ENCODE measurements around the gene LMAN2L.
"Not testable (repeated sequence)": the region's sequence is repeated elsewhere in the genome, so short reads cannot be mapped to it uniquely, and the experiment has no call there.

The LMAN2L gene

DNA sequence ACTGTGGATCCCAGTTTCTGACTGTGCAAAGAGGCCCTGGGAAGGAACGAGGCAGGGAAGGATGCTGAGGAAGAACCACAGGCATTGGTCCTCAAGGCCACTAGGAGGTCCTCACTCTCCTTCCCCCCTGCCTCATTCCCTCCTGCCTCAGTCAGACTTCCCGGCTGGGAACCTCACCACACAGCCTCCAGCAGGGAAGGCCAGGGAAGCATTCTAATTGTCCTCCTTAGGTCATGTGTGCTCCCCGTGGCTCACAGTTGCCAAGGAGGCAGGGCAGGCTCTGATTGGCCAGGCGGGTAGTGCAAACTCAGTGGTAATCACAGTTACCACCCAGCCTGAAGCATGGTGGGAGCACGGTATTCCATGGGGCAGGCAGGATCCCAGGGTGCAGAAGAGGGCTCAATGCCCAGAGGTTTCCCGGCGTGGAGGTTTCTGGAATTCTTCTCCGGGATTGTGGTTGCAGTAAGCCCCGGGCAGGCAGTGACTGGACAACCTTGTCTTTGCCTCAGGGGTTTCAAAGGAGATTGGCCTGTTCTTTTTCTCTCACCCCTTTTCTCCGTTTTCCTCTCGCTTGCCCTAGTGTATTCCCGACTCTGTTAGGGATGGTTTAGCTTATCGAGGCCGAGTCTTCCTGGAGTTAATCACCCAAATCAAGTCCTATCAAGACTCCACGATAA lies 70.2 kb downstream of the LMAN2L start:
- H3K4me3 ChIP-seq (ENCODE audit: low read length in 2 of 2), result no peak overlapping the region
- H3K27me3 ChIP-seq (ENCODE audit: control insufficient read depth in 2 of 2, insufficient read depth in 2 of 2, low read length in 2 of 2), result no peaks in the 10 kb centered on the region
- H3K36me3 ChIP-seq (ENCODE audit: control insufficient read depth in 2 of 2, insufficient read depth in 2 of 2, low read length in 2 of 2), result no peaks in the 10 kb centered on the region
- H3K4me1 ChIP-seq (ENCODE audit: control insufficient read depth in 2 of 2, insufficient read depth in 2 of 2, low read length in 2 of 2), result no peaks in the 10 kb centered on the region
- no peak overlapping the region for H3K9ac ChIP-seq (ENCODE audit: low read depth in 1 of 2, low read length in 2 of 2)
- no peaks in the 10 kb centered on the region for H3K9me3 ChIP-seq (ENCODE audit: control insufficient read depth in 2 of 2, low read length in 2 of 2)
- no peak overlapping the region for H3K27ac ChIP-seq (ENCODE audit: low read depth in 2 of 2, low read length in 2 of 2)

- Histone ChIP-seq H3K9ac (ENCODE audit: low read depth in 1 of 2, low read length in 2 of 2) (no peak overlapping the region), H3K4me1 (ENCODE audit: control insufficient read depth in 2 of 2, insufficient read depth in 2 of 2, low read length in 2 of 2) (no peaks in the 10 kb centered on the region), H3K4me3 (ENCODE audit: low read length in 2 of 2) (no peak overlapping the region), H3K9me3 (ENCODE audit: control insufficient read depth in 2 of 2, low read length in 2 of 2) (no peaks in the 10 kb centered on the region), H3K27me3 (ENCODE audit: control insufficient read depth in 2 of 2, insufficient read depth in 2 of 2, low read length in 2 of 2) (no peaks in the 10 kb centered on the region), H3K27ac (ENCODE audit: low read depth in 2 of 2, low read length in 2 of 2) (no peak overlapping the region), H3K36me3 (ENCODE audit: control insufficient read depth in 2 of 2, insufficient read depth in 2 of 2, low read length in 2 of 2) (no peaks in the 10 kb centered on the region)
Observed at GRCh38 chr2:96668771-96669170, 71.1 kb downstream of the LMAN2L start.

DNA sequence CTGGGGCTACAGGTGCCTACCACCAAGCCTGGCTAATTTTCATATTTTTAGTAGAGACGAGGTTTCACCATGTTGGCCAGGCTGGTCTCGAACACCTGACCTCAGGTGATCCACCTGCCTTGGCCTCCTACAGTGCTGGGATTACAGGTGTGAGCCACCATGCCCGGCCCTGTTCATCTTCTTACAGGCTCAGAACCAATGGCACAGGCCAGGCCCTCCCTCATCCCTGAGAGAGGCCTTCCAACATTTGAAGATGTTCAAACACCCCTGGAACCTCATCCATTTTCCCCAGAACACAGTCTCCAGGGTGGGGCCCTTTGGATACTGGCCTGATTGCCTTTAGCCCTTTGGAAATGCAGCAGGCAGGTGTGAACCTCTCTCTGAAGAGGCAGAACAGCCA lies 74.1 kb downstream of the LMAN2L start:
- H3K9ac ChIP-seq (ENCODE audit: low read depth in 1 of 2, low read length in 2 of 2); H3K4me1 ChIP-seq (ENCODE audit: control insufficient read depth in 2 of 2, insufficient read depth in 2 of 2, low read length in 2 of 2); H3K27ac ChIP-seq (ENCODE audit: low read depth in 2 of 2, low read length in 2 of 2); H3K36me3 ChIP-seq (ENCODE audit: control insufficient read depth in 2 of 2, insufficient read depth in 2 of 2, low read length in 2 of 2); H3K4me3 ChIP-seq (ENCODE audit: low read length in 2 of 2); H3K9me3 ChIP-seq (ENCODE audit: control insufficient read depth in 2 of 2, low read length in 2 of 2); H3K27me3 ChIP-seq (ENCODE audit: control insufficient read depth in 2 of 2, insufficient read depth in 2 of 2, low read length in 2 of 2): not testable (repeated sequence)

GRCh38 chr2:96665083-96665569 lies 74.7 kb downstream of the LMAN2L start:
- Histone ChIP-seq H3K27me3 (ENCODE audit: control insufficient read depth in 2 of 2, insufficient read depth in 2 of 2, low read length in 2 of 2) (no peaks in the 10 kb centered on the region), H3K4me1 (ENCODE audit: control insufficient read depth in 2 of 2, insufficient read depth in 2 of 2, low read length in 2 of 2) (no peaks in the 10 kb centered on the region), H3K36me3 (ENCODE audit: control insufficient read depth in 2 of 2, insufficient read depth in 2 of 2, low read length in 2 of 2) (no peaks in the 10 kb centered on the region), H3K27ac (ENCODE audit: low read depth in 2 of 2, low read length in 2 of 2) (no peak overlapping the region), H3K4me3 (ENCODE audit: low read length in 2 of 2) (no peak overlapping the region), H3K9me3 (ENCODE audit: control insufficient read depth in 2 of 2, low read length in 2 of 2) (no peaks in the 10 kb centered on the region), H3K9ac (ENCODE audit: low read depth in 1 of 2, low read length in 2 of 2) (no peak overlapping the region)

GRCh38 chr2:96664366-96664925 lies 75.4 kb downstream of the LMAN2L start:
- no peaks in the 10 kb centered on the region for H3K36me3 ChIP-seq (ENCODE audit: control insufficient read depth in 2 of 2, insufficient read depth in 2 of 2, low read length in 2 of 2)
- H3K4me3 ChIP-seq (ENCODE audit: low read length in 2 of 2), result no peak overlapping the region
- no peaks in the 10 kb centered on the region for H3K9me3 ChIP-seq (ENCODE audit: control insufficient read depth in 2 of 2, low read length in 2 of 2)
- no peak overlapping the region for H3K27ac ChIP-seq (ENCODE audit: low read depth in 2 of 2, low read length in 2 of 2)
- H3K9ac ChIP-seq (ENCODE audit: low read depth in 1 of 2, low read length in 2 of 2), result no peak overlapping the region
- H3K27me3 ChIP-seq (ENCODE audit: control insufficient read depth in 2 of 2, insufficient read depth in 2 of 2, low read length in 2 of 2), result no peaks in the 10 kb centered on the region
- H3K4me1 ChIP-seq (ENCODE audit: control insufficient read depth in 2 of 2, insufficient read depth in 2 of 2, low read length in 2 of 2), result no peaks in the 10 kb centered on the region

- Histone ChIP-seq H3K27ac (ENCODE audit: low read depth in 2 of 2, low read length in 2 of 2) (no peak overlapping the region), H3K27me3 (ENCODE audit: control insufficient read depth in 2 of 2, insufficient read depth in 2 of 2, low read length in 2 of 2) (no peaks in the 10 kb centered on the region), H3K36me3 (ENCODE audit: control insufficient read depth in 2 of 2, insufficient read depth in 2 of 2, low read length in 2 of 2) (no peaks in the 10 kb centered on the region), H3K4me1 (ENCODE audit: control insufficient read depth in 2 of 2, insufficient read depth in 2 of 2, low read length in 2 of 2) (no peaks in the 10 kb centered on the region), H3K9ac (ENCODE audit: low read depth in 1 of 2, low read length in 2 of 2) (no peak overlapping the region), H3K9me3 (ENCODE audit: control insufficient read depth in 2 of 2, low read length in 2 of 2) (no peaks in the 10 kb centered on the region), H3K4me3 (ENCODE audit: low read length in 2 of 2) (no peak overlapping the region)
Observed at GRCh38 chr2:96663829-96664228, 76.0 kb downstream of the LMAN2L start.

DNA sequence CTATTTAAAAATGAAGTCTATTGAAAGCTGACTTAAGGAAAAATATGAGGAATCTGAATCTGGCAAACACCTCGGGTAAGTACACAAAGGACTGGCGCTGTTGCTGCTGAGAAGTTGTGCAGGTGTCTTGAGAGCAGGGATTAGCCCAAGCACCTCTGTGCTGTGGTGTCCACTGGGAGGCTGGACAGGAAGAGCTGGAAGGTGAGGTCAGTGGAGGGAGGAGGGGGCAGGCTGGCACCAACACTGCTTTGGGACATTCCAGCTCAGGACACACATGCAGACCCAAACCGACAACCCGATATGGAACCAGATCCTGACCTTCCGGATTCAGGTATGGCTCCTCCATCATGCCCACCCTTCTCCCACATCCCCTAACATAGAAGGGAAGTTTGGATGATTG lies 76.7 kb downstream of the LMAN2L start:
- no peaks in the 10 kb centered on the region for H3K9me3 ChIP-seq (ENCODE audit: control insufficient read depth in 2 of 2, low read length in 2 of 2)
- H3K9ac ChIP-seq (ENCODE audit: low read depth in 1 of 2, low read length in 2 of 2), result no peak overlapping the region
- no peak overlapping the region for H3K27ac ChIP-seq (ENCODE audit: low read depth in 2 of 2, low read length in 2 of 2)
- H3K4me1 ChIP-seq (ENCODE audit: control insufficient read depth in 2 of 2, insufficient read depth in 2 of 2, low read length in 2 of 2), result no peaks in the 10 kb centered on the region
- no peaks in the 10 kb centered on the region for H3K36me3 ChIP-seq (ENCODE audit: control insufficient read depth in 2 of 2, insufficient read depth in 2 of 2, low read length in 2 of 2)
- no peak overlapping the region for H3K4me3 ChIP-seq (ENCODE audit: low read length in 2 of 2)
- no peaks in the 10 kb centered on the region for H3K27me3 ChIP-seq (ENCODE audit: control insufficient read depth in 2 of 2, insufficient read depth in 2 of 2, low read length in 2 of 2)

DNA sequence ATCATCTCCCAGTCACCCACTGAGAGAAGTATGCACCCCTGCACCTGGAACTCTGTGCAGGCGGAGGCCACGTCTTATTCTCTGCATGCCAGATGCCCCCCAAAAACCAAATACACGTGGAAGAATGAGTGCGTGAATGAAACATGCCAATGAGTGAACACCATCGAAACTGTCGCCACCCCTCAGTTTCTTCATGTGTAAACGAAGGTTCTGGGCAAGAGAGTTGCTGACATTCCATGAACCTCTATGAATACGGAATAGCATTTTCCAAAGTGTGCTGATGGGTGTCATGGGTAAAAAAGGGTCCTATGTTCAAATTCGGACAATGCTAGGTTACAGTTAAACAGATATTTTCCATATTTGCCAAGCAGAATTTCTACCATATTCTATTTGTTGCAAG lies 77.5 kb downstream of the LMAN2L start:
- H3K9me3 ChIP-seq (ENCODE audit: control insufficient read depth in 2 of 2, low read length in 2 of 2), result no peaks in the 10 kb centered on the region
- H3K9ac ChIP-seq (ENCODE audit: low read depth in 1 of 2, low read length in 2 of 2), result no peak overlapping the region
- no peaks in the 10 kb centered on the region for H3K36me3 ChIP-seq (ENCODE audit: control insufficient read depth in 2 of 2, insufficient read depth in 2 of 2, low read length in 2 of 2)
- no peaks in the 10 kb centered on the region for H3K4me1 ChIP-seq (ENCODE audit: control insufficient read depth in 2 of 2, insufficient read depth in 2 of 2, low read length in 2 of 2)
- no peaks in the 10 kb centered on the region for H3K27me3 ChIP-seq (ENCODE audit: control insufficient read depth in 2 of 2, insufficient read depth in 2 of 2, low read length in 2 of 2)
- H3K27ac ChIP-seq (ENCODE audit: low read depth in 2 of 2, low read length in 2 of 2), result no peak overlapping the region
- H3K4me3 ChIP-seq (ENCODE audit: low read length in 2 of 2), result no peak overlapping the region

DNA sequence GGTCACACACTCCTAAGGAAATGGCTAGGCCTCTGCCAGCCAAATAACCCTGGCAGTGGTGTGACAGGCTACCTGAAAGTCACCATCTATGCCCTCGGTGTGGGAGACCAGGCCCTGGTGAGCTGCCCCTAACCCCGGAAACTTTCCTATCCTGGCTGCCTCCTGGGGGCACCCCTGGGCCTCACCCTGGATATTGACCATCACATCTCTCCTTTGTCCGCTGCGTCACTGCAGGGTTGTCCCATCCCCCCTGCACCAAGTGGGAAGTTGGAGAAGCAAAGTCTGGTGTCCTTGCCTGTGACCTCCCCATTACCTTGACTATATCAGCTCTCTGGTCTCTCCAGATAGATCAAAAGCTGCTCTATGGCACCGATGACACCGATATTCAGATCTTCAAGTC lies 78.5 kb downstream of the LMAN2L start:
- Histone ChIP-seq H3K4me1 (ENCODE audit: control insufficient read depth in 2 of 2, insufficient read depth in 2 of 2, low read length in 2 of 2) (no peaks in the 10 kb centered on the region), H3K36me3 (ENCODE audit: control insufficient read depth in 2 of 2, insufficient read depth in 2 of 2, low read length in 2 of 2) (no peaks in the 10 kb centered on the region), H3K27me3 (ENCODE audit: control insufficient read depth in 2 of 2, insufficient read depth in 2 of 2, low read length in 2 of 2) (no peaks in the 10 kb centered on the region), H3K27ac (ENCODE audit: low read depth in 2 of 2, low read length in 2 of 2) (no peak overlapping the region), H3K9me3 (ENCODE audit: control insufficient read depth in 2 of 2, low read length in 2 of 2) (no peaks in the 10 kb centered on the region), H3K9ac (ENCODE audit: low read depth in 1 of 2, low read length in 2 of 2) (no peak overlapping the region), H3K4me3 (ENCODE audit: low read length in 2 of 2) (no peak overlapping the region)

GRCh38 chr2:96656540-96656939 lies 83.3 kb downstream of the LMAN2L start:
- Histone ChIP-seq H3K27ac (ENCODE audit: low read depth in 2 of 2, low read length in 2 of 2) (no peak overlapping the region), H3K4me3 (ENCODE audit: low read length in 2 of 2) (no peak overlapping the region), H3K4me1 (ENCODE audit: control insufficient read depth in 2 of 2, insufficient read depth in 2 of 2, low read length in 2 of 2) (no peaks in the 10 kb centered on the region), H3K36me3 (ENCODE audit: control insufficient read depth in 2 of 2, insufficient read depth in 2 of 2, low read length in 2 of 2) (no peaks in the 10 kb centered on the region), H3K27me3 (ENCODE audit: control insufficient read depth in 2 of 2, insufficient read depth in 2 of 2, low read length in 2 of 2) (no peaks in the 10 kb centered on the region), H3K9ac (ENCODE audit: low read depth in 1 of 2, low read length in 2 of 2) (no peak overlapping the region), H3K9me3 (ENCODE audit: control insufficient read depth in 2 of 2, low read length in 2 of 2) (no peaks in the 10 kb centered on the region)

All from mucosa of rectum (tissue), 2 donors.